ENCODE results near the gene PRKN.

PRKN gene

GRCh38 chr6:161409353-161409752 is 1318.2 kb downstream of the PRKN start:
- Histone ChIP-seq H3K27ac (no peak overlapping the region), H3K9ac (no peak overlapping the region), H4K20me1 (ENCODE audit: insufficient read depth) (no peaks in the 10 kb centered on the region), H3K4me1 (ENCODE audit: low read depth, poor library complexity, severe bottlenecking) (peaks cover 15% of the 10 kb centered on the region), H3K4me3 (IDR thresholded peaks at IDR 0.05; ENCODE audit: insufficient read depth, low read depth, low read length) (no peak overlapping the region), H3K4me2 (no peak overlapping the region), H2AFZ (ENCODE audit: low read depth) (no peak overlapping the region), H3K36me3 (ENCODE audit: insufficient read depth) (no peaks in the 10 kb centered on the region), H3K27me3 (ENCODE audit: insufficient read depth, low read depth) (no peaks in the 10 kb centered on the region), H3K79me2 (ENCODE audit: insufficient read depth, low read depth) (no peaks in the 10 kb centered on the region)
- TF ChIP-seq CTCF (conservative IDR thresholded peaks at IDR 0.05; ENCODE audit: low read depth, low read length): no peak

DNA sequence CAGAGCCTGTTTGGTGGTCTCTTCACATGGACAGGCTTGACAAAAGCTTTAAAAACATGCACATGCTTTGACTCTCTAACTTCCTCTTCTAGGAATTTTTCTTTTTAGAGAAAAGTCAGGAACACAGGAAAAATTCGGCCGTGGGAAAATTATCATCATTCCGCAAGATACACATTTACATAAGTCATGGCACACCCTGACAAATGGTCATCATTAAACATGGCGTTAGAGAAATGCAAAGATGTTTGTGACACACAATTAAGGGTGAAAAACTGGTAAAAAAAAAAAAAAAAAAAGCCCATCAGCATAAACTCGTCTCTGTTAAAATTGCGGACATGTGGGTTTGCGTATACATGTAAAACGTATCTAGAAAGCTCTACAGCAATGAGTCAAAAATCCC is 1319.5 kb downstream of the PRKN start:
- Histone ChIP-seq H3K4me2 (no peak overlapping the region), H4K20me1 (ENCODE audit: insufficient read depth) (no peaks in the 10 kb centered on the region), H2AFZ (ENCODE audit: low read depth) (no peak overlapping the region), H3K4me3 (IDR thresholded peaks at IDR 0.05; ENCODE audit: insufficient read depth, low read depth, low read length) (no peak overlapping the region), H3K9ac (no peak overlapping the region), H3K27me3 (ENCODE audit: insufficient read depth, low read depth) (no peaks in the 10 kb centered on the region), H3K27ac (no peak overlapping the region), H3K36me3 (ENCODE audit: insufficient read depth) (no peaks in the 10 kb centered on the region), H3K4me1 (ENCODE audit: low read depth, poor library complexity, severe bottlenecking) (peaks cover 15% of the 10 kb centered on the region), H3K79me2 (ENCODE audit: insufficient read depth, low read depth) (no peaks in the 10 kb centered on the region)
- no peak for TF ChIP-seq CTCF (conservative IDR thresholded peaks at IDR 0.05; ENCODE audit: low read depth, low read length)

DNA sequence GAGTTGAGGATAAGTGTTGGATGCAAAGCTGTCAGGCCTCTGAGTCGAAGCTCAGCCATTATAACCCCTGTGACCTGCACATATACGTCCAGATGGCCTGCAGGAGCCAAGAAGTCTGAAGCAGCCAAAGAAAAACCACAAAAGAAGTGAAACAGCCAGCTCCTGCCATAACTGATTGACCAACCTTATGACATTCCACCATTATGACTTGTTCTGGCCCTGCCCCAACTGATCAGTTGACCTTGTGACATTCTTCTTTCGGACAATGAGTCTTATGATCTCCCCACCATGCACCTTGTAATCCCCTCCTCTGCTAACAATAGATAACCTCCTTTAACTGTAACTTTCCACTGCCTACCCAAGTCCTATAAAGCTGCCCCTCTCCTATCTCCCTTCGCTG is 1320.0 kb downstream of the PRKN start:
- H4K20me1 ChIP-seq (ENCODE audit: insufficient read depth): no peaks in the 10 kb centered on the region
- H3K4me2 ChIP-seq: no peak overlapping the region
- no peak overlapping the region; the same call in 1 of the 2 replicates for H2AFZ ChIP-seq (ENCODE audit: low read depth)
- H3K27ac ChIP-seq: no peak overlapping the region
- H3K4me3 ChIP-seq (IDR thresholded peaks at IDR 0.05; ENCODE audit: insufficient read depth, low read depth, low read length): no peak overlapping the region
- no peaks in the 10 kb centered on the region for H3K36me3 ChIP-seq (ENCODE audit: insufficient read depth)
- no peaks in the 10 kb centered on the region for H3K79me2 ChIP-seq (ENCODE audit: insufficient read depth, low read depth)
- no peak overlapping the region for H3K9ac ChIP-seq
- H3K27me3 ChIP-seq (ENCODE audit: insufficient read depth, low read depth): no peaks in the 10 kb centered on the region
- peaks cover 15% of the 10 kb centered on the region for H3K4me1 ChIP-seq (ENCODE audit: low read depth, poor library complexity, severe bottlenecking)
- TF ChIP-seq CTCF (conservative IDR thresholded peaks at IDR 0.05; ENCODE audit: low read depth, low read length): no peak

DNA sequence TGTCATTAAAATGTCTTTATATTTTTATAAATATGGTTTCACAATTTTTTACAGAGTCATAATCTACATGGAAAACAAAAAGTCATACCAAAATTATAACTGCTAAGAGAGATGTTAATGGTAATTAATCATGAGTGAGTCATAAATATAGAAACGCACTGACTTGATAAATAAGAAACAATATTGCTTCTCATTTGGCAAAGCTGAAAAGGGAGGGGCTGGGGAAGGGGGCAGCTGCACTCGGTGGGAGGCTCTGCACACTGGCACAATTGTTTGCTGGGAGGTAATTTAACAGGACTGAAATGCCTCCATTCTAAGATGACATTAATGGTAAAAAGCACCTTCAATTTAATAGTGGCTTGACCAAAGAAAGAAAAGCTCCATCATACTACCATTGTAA is 1320.5 kb downstream of the PRKN start:
- Histone ChIP-seq H4K20me1 (ENCODE audit: insufficient read depth) (no peaks in the 10 kb centered on the region), H3K4me1 (ENCODE audit: low read depth, poor library complexity, severe bottlenecking) (peaks cover 15% of the 10 kb centered on the region), H3K27me3 (ENCODE audit: insufficient read depth, low read depth) (no peaks in the 10 kb centered on the region), H3K36me3 (ENCODE audit: insufficient read depth) (no peaks in the 10 kb centered on the region), H3K9ac (no peak overlapping the region), H3K4me3 (IDR thresholded peaks at IDR 0.05; ENCODE audit: insufficient read depth, low read depth, low read length) (no peak overlapping the region), H2AFZ (ENCODE audit: low read depth) (no peak overlapping the region; the same call in 1 of the 2 replicates), H3K4me2 (no peak overlapping the region), H3K27ac (no peak overlapping the region), H3K79me2 (ENCODE audit: insufficient read depth, low read depth) (no peaks in the 10 kb centered on the region)
- no peak for TF ChIP-seq CTCF (conservative IDR thresholded peaks at IDR 0.05; ENCODE audit: low read depth, low read length)
